ENCODE results near the gene MKLN1. TPM values are rescaled to one million over a fixed set of nuclear protein-coding genes. Genes with fewer than 3 reads are reported as not detected.
"Not testable (repeated sequence)": the region's sequence is repeated elsewhere in the genome, so short reads cannot be mapped to it uniquely, and the experiment has no call there.

The MKLN1 gene
- polyA plus RNA-seq, 1 donor from 2014 or later = 15.9 TPM

DNA sequence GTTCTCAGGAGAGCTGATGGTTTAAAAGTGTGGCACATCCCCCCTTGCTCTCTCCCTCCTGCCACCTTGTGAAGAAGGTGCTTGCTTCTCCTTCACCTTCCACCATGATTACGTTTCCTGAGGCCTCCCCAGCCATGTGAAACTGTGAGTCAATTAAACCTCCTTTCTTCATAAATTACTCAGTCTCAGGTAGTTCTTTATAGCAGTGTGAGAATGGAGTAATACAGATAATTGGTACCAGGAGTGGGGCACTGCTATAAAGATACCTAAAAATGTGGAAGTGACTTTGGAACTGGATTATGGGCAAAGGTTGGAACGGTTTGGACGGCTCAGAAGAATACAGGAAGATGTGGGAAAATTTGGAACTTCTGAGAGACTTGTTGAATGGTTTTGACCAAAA is 21.6 kb upstream of the MKLN1 start:
- H3K36me3 ChIP-seq (ENCODE audit: insufficient read depth, low read length); H3K79me2 ChIP-seq (replicated peaks; ENCODE audit: insufficient read depth, low read length); H4K20me1 ChIP-seq (ENCODE audit: insufficient read depth); H3K27me3 ChIP-seq (ENCODE audit: insufficient read depth, low read depth, low read length); H2AFZ ChIP-seq (ENCODE audit: low read depth, low read length); H3K4me3 ChIP-seq (ENCODE audit: low read length); H3K9ac ChIP-seq (ENCODE audit: low read length); H3K9me2 ChIP-seq (ENCODE audit: insufficient read depth, low read length); H3F3A ChIP-seq (ENCODE audit: insufficient read depth, low read length, poor library complexity, severe bottlenecking); H3K27ac ChIP-seq (ENCODE audit: low read length); H3K4me2 ChIP-seq (ENCODE audit: low read length); H3K9me3 ChIP-seq (ENCODE audit: low read length): not testable (repeated sequence)

DNA sequence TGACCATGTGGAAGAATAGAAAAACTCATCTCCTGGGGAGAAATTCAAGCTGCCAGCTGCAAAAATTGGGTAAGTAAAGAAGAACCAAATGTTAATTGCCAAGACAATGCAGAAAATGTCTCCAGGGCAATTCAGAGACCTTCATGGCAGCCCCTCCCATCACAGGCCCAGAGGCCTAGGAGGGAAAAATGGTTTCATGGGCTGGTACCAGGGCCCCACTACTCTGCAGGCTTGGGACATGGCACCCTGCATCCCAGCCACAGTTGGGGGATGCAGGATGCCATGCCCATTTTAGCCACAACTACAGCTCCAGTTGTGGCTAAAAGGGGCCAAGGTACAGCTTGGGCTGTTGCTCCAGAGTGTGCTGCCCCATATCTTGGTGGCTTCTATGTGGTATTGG is 20.9 kb upstream of the MKLN1 start:
- no peaks in the 10 kb centered on the region for H3K36me3 ChIP-seq (ENCODE audit: insufficient read depth, low read length)
- no peak overlapping the region for H3K4me3 ChIP-seq (ENCODE audit: low read length)
- no peak overlapping the region for H3K27ac ChIP-seq (ENCODE audit: low read length)
- H3F3A ChIP-seq (ENCODE audit: insufficient read depth, low read length, poor library complexity, severe bottlenecking) = no peaks in the 10 kb centered on the region
- H3K27me3 ChIP-seq (ENCODE audit: insufficient read depth, low read depth, low read length) = no peaks in the 10 kb centered on the region
- H3K4me2 ChIP-seq (ENCODE audit: low read length) = no peak overlapping the region
- no peak overlapping the region for H3K9ac ChIP-seq (ENCODE audit: low read length)
- no peaks in the 10 kb centered on the region for H3K79me2 ChIP-seq (replicated peaks; ENCODE audit: insufficient read depth, low read length)
- H3K9me2 ChIP-seq (ENCODE audit: insufficient read depth, low read length) = no peaks in the 10 kb centered on the region
- peaks cover 8% of the 10 kb centered on the region for H3K9me3 ChIP-seq (ENCODE audit: low read length)
- H4K20me1 ChIP-seq (ENCODE audit: insufficient read depth) = no peaks in the 10 kb centered on the region
- H2AFZ ChIP-seq (ENCODE audit: low read depth, low read length) = no peak overlapping the region
- TF ChIP-seq RAD21 (conservative IDR thresholded peaks at IDR 0.05) = no peak
- TF ChIP-seq POLR2AphosphoS5 (IDR thresholded peaks at IDR 0.05) = no peak

DNA sequence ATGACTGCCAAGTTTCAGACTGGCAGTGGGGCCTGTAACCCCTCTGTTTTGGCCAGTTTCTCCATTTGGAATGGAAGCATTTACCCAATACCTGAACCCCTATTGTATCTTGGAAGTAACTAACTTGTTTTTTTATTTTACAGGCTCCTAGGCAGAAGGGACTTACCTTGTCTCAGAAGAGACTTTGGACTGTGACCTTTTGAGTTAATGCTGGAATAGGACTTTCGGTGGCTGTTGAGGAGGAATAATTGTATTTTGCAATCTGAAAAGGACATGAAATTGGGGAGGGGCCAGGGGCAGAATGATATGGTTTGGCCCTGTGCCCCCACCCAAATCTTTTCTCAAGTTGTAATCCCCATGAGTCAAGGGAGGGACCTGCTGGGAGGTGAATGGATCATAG is 20.0 kb upstream of the MKLN1 start:
- Histone ChIP-seq H3K27me3 (ENCODE audit: insufficient read depth, low read depth, low read length) (no peaks in the 10 kb centered on the region), H3K79me2 (replicated peaks; ENCODE audit: insufficient read depth, low read length) (no peaks in the 10 kb centered on the region), H3F3A (ENCODE audit: insufficient read depth, low read length, poor library complexity, severe bottlenecking) (no peaks in the 10 kb centered on the region), H2AFZ (ENCODE audit: low read depth, low read length) (no peak overlapping the region), H3K27ac (ENCODE audit: low read length) (no peak overlapping the region), H3K9me3 (ENCODE audit: low read length) (peaks cover 8% of the 10 kb centered on the region), H3K9me2 (ENCODE audit: insufficient read depth, low read length) (no peaks in the 10 kb centered on the region), H3K36me3 (ENCODE audit: insufficient read depth, low read length) (no peaks in the 10 kb centered on the region), H4K20me1 (ENCODE audit: insufficient read depth) (no peaks in the 10 kb centered on the region), H3K9ac (ENCODE audit: low read length) (no peak overlapping the region), H3K4me2 (ENCODE audit: low read length) (no peak overlapping the region), H3K4me3 (ENCODE audit: low read length) (no peak overlapping the region)
- TF ChIP-seq, protein P1, sequence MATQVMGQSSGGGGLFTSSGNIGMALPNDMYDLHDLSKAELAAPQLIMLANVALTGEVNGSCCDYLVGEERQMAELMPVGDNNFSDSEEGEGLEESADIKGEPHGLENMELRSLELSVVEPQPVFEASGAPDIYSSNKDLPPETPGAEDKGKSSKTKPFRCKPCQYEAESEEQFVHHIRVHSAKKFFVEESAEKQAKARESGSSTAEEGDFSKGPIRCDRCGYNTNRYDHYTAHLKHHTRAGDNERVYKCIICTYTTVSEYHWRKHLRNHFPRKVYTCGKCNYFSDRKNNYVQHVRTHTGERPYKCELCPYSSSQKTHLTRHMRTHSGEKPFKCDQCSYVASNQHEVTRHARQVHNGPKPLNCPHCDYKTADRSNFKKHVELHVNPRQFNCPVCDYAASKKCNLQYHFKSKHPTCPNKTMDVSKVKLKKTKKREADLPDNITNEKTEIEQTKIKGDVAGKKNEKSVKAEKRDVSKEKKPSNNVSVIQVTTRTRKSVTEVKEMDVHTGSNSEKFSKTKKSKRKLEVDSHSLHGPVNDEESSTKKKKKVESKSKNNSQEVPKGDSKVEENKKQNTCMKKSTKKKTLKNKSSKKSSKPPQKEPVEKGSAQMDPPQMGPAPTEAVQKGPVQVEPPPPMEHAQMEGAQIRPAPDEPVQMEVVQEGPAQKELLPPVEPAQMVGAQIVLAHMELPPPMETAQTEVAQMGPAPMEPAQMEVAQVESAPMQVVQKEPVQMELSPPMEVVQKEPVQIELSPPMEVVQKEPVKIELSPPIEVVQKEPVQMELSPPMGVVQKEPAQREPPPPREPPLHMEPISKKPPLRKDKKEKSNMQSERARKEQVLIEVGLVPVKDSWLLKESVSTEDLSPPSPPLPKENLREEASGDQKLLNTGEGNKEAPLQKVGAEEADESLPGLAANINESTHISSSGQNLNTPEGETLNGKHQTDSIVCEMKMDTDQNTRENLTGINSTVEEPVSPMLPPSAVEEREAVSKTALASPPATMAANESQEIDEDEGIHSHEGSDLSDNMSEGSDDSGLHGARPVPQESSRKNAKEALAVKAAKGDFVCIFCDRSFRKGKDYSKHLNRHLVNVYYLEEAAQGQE (IDR thresholded peaks at IDR 0.05; ENCODE audit: borderline replicate concordance) = no peak
- TF ChIP-seq RAD21 (conservative IDR thresholded peaks at IDR 0.05) (no peak), POLR2AphosphoS5 (IDR thresholded peaks at IDR 0.05) (no peak), EZH2 (IDR thresholded peaks at IDR 0.05; ENCODE audit: borderline replicate concordance, insufficient read depth, low read length, poor library complexity, severe bottlenecking) (no peak), TAF1 (IDR thresholded peaks at IDR 0.05; ENCODE audit: low read depth) (no peak), EP300 (conservative IDR thresholded peaks at IDR 0.05; ENCODE audit: poor library complexity, severe bottlenecking) (no peak), MXI1 (conservative IDR thresholded peaks at IDR 0.05; ENCODE audit: poor library complexity, severe bottlenecking) (no peak), SMC3 (conservative IDR thresholded peaks at IDR 0.05; ENCODE audit: poor library complexity) (no peak)
- TF ChIP-seq, protein P2, sequence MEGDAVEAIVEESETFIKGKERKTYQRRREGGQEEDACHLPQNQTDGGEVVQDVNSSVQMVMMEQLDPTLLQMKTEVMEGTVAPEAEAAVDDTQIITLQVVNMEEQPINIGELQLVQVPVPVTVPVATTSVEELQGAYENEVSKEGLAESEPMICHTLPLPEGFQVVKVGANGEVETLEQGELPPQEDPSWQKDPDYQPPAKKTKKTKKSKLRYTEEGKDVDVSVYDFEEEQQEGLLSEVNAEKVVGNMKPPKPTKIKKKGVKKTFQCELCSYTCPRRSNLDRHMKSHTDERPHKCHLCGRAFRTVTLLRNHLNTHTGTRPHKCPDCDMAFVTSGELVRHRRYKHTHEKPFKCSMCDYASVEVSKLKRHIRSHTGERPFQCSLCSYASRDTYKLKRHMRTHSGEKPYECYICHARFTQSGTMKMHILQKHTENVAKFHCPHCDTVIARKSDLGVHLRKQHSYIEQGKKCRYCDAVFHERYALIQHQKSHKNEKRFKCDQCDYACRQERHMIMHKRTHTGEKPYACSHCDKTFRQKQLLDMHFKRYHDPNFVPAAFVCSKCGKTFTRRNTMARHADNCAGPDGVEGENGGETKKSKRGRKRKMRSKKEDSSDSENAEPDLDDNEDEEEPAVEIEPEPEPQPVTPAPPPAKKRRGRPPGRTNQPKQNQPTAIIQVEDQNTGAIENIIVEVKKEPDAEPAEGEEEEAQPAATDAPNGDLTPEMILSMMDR (IDR thresholded peaks at IDR 0.05; ENCODE audit: poor library complexity, severe bottlenecking) = no peak
